Adrenal gland (tissue), 12 donors: ENCODE results near the gene DIAPH2. TPM values are rescaled to one million over a fixed set of nuclear protein-coding genes. Genes with fewer than 3 reads are reported as not detected.

ENCODE experiments used
- DNase-seq, 7 donors: peaks; one replicate each; pipeline ENCODE4 v3.0.0-alpha.2; 2019 to 2020
- H3K27ac ChIP-seq, 5 donors: fragments of 200-600 bp; sonication (generic) in 4 of 5; 1 replicate in 3 of 5; 2 replicates in 2 of 5; pipeline versions ENCODE4 v1.5.1 to v1.8.0; 2016 to 2020; ENCODE audit warnings: mild to moderate bottlenecking in 1 of 5
- H3K27me3 ChIP-seq: fragments of 200-600 bp; 2 replicates; pipeline ENCODE4 v1.8.0; 2021
- H3K36me3 ChIP-seq, 2 donors: fragments of 200-600 bp; replicated peaks in 1 of 2; 1 replicate in 1 of 2; 2 replicates in 1 of 2; pipeline versions ENCODE4 v1.5.1 to v1.8.0; 2018 to 2022
- H3K4me1 ChIP-seq, 2 donors: fragments of 200-600 bp; replicated peaks in 1 of 2; 1 replicate in 1 of 2; 2 replicates in 1 of 2; pipeline versions ENCODE4 v1.5.1 to v1.8.0; 2018 to 2021
- H3K4me3 ChIP-seq, 4 donors: fragments of 200-600 bp; sonication (generic) in 3 of 4; one replicate each; pipeline ENCODE4 v1.5.1; 2016 to 2018
- H3K9me3 ChIP-seq, 3 donors: fragments of 200-600 bp; sonication (generic) in 1 of 3; replicated peaks in 1 of 3; 1 replicate in 2 of 3; 2 replicates in 1 of 3; pipeline versions ENCODE4 v1.5.1 to v1.8.0; 2016 to 2021
- POLR2A ChIP-seq, 2 donors: fragments of 450-650 bp; IDR thresholded peaks; one replicate each; pipeline ENCODE4 v1.6.1; 2017; ENCODE audit warnings: antibody characterized with exemption in 2 of 2, mild to moderate bottlenecking in 2 of 2, moderate library complexity in 1 of 2
- WGBS, 4 donors: extraction: QIAGEN DNeasy Blood & Tissue Kit in 2 of 4; methylation state at CpG; one replicate each; pipeline versions ENCODE4 v1.1.5 to v1.1.7; 2013 to 2017; 5-methylcytosine and 5-hydroxymethylcytosine counted together
- intact Hi-C, 2 donors: fragments of 100-400 bp; cut with DNase I; formaldehyde crosslinking; loops; one replicate each; pipeline versions ENCODE4 v1.14.1 to v1.15.0; 2022 to 2023
- polyA plus RNA-seq, 3 donors: library from polyadenylated mRNA; stranded (reverse); fragments of 200-250 nt in 2 of 3; fragments of 350-450 nt in 1 of 3; fragmentation: Illumina TruSeq in 1 of 3; extraction: RNeasy Lipid Tissue Mini Kit (QIAGEN cat#74804) in 1 of 3; gene quantifications; one replicate each; pipeline ENCODE4 v1.2.3, GENCODE V29; 2013 to 2014
- total RNA-seq, 9 donors: library from RNA; depleted of rRNA in 4 of 9; stranded (reverse); fragments of >200 nt in 4 of 9; fragments of 120-200 nt in 1 of 9; fragmentation: NEBNext Ultra II Directional in 1 of 9; extraction: Animal tissue kit (Norgen Biotek cat#: 25700) in 1 of 9; gene quantifications; one replicate each; pipeline versions ENCODE4 v1.1.0 to v1.2.4, GENCODE V29; 2013 to 2023
- TF ChIP-seq, protein P1 (sequence below), 6 experiments: fragments of 450-650 bp in 4 of 6; fragments of 200-600 bp in 2 of 6; sonication (generic) in 1 of 6; IDR thresholded peaks; 1 replicate in 5 of 6; 2 replicates in 1 of 6; pipeline versions ENCODE4 v1.5.1 to v1.8.0; 2016 to 2021; ENCODE audit warnings: antibody characterized with exemption in 6 of 6, mild to moderate bottlenecking in 2 of 6, moderate library complexity in 1 of 6
- donor health status: healthy with polysubstance abuse.
- donor health status: Bipolar disorder and iron deficiency.
- donor health status: DM: yes; HTN: yes; CAD: no.
- donor health status: DM: no; HTN: no; CAD: no.
- donor health status: DM: no; HTN: no; CAD: no.
- donor health status: DM: yes; HTN: yes; CAD: no.

Gene DIAPH2
- total and polyA plus RNA-seq, 12 donors = 3.2 to 33.3 (median 12.3) TPM

GRCh38 chrX:97109730-97110129 is 425.1 kb downstream of the DIAPH2 start:
- Histone ChIP-seq H3K27ac (no peak overlapping the region), H3K36me3 (no peaks in the 10 kb centered on the region), H3K4me1 (no peaks in the 10 kb centered on the region), H3K4me3 (no peak overlapping the region), H3K27me3 (peaks cover 6% of the 10 kb centered on the region), H3K9me3 (no peaks in the 10 kb centered on the region)
- no peak for TF ChIP-seq POLR2A (IDR thresholded peaks at IDR 0.05)
- TF ChIP-seq, protein P1, sequence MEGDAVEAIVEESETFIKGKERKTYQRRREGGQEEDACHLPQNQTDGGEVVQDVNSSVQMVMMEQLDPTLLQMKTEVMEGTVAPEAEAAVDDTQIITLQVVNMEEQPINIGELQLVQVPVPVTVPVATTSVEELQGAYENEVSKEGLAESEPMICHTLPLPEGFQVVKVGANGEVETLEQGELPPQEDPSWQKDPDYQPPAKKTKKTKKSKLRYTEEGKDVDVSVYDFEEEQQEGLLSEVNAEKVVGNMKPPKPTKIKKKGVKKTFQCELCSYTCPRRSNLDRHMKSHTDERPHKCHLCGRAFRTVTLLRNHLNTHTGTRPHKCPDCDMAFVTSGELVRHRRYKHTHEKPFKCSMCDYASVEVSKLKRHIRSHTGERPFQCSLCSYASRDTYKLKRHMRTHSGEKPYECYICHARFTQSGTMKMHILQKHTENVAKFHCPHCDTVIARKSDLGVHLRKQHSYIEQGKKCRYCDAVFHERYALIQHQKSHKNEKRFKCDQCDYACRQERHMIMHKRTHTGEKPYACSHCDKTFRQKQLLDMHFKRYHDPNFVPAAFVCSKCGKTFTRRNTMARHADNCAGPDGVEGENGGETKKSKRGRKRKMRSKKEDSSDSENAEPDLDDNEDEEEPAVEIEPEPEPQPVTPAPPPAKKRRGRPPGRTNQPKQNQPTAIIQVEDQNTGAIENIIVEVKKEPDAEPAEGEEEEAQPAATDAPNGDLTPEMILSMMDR (IDR thresholded peaks at IDR 0.05) = no peak
- WGBS, 4 donors = 79 to 88% (median 82%) methylated on average over 1 of the region's 1 CpG
- no peak for DNase-seq
- intact Hi-C loops = no loop called here

- Histone ChIP-seq H3K9me3 (no peaks in the 10 kb centered on the region), H3K4me3 (no peak overlapping the region), H3K27ac (no peak overlapping the region), H3K27me3 (no peaks in the 10 kb centered on the region), H3K4me1 (no peaks in the 10 kb centered on the region), H3K36me3 (no peaks in the 10 kb centered on the region)
- TF ChIP-seq, protein P1 (IDR thresholded peaks at IDR 0.05) = no peak
- TF ChIP-seq POLR2A (IDR thresholded peaks at IDR 0.05) = no peak
- intact Hi-C loops = no loop called here
- DNase-seq = no peak
These were observed 432.9 kb downstream of the DIAPH2 start for GRCh38 chrX:97117572-97117971.

DNA sequence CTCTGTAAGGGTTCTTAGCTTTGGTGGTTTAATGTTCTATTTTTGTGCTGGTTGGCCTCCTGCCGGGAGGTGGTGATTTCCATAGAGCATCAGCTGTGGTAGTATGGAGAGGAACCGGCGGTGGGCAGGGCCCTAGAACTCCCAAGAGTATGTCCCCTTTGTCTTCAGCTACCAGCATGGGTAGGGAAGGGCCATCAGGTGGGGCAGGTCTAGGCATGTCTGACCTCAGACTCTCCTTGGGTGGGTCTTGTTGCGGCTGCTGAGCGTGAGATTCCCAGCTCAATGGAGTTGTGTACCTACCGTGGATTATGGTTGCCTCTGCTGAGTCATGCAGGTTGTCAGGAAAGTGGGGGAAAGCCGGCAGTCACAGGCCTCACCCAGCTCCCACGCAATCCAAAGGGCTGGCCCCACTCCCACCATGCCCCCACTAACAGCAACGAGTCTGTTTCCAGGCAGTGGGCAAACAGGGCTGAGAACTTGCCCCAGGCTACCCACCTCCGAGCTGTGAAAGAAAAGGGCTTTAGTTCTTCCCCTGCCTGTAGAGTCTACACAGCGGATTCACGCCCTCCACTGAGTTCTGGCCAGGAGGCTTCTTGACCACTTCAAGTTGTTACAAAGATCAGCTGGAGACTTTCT is 434.9 kb downstream of the DIAPH2 start:
- H3K4me1 ChIP-seq = no peaks in the 10 kb centered on the region
- no peak for DNase-seq
- TF ChIP-seq, protein P1 (IDR thresholded peaks at IDR 0.05) = no peak
- no peak for TF ChIP-seq POLR2A (IDR thresholded peaks at IDR 0.05)
- H3K9me3 ChIP-seq = no peaks in the 10 kb centered on the region
- H3K27me3 ChIP-seq = no peaks in the 10 kb centered on the region
- intact Hi-C loops = no loop called here
- H3K36me3 ChIP-seq = no peaks in the 10 kb centered on the region
- no peak overlapping the region for H3K27ac ChIP-seq
- H3K4me3 ChIP-seq = no peak overlapping the region
- 94 to 100% (median 96%) methylated on average over 5 to 12 of the region's 12 CpGs for WGBS, 4 donors

- Histone ChIP-seq H3K4me3 (no peak overlapping the region), H3K4me1 (no peaks in the 10 kb centered on the region), H3K27ac (no peak overlapping the region), H3K36me3 (no peaks in the 10 kb centered on the region), H3K9me3 (no peaks in the 10 kb centered on the region), H3K27me3 (no peaks in the 10 kb centered on the region)
- intact Hi-C loops = no loop called here
- TF ChIP-seq, protein P1 (IDR thresholded peaks at IDR 0.05) = no peak
- no peak for TF ChIP-seq POLR2A (IDR thresholded peaks at IDR 0.05)
- WGBS, 4 donors = 82 to 95% (median 90%) methylated on average over 2 of the region's 2 CpGs
- DNase-seq = no peak
These were observed 438.4 kb downstream of the DIAPH2 start for GRCh38 chrX:97123001-97123400.
